Large intestine (tissue), 3 donors: ENCODE results near the gene WNT8B. TPM values are rescaled to one million over a fixed set of nuclear protein-coding genes. Genes with fewer than 3 reads are reported as not detected.
A peak's percentile ranks its signal among the peaks of the same experiment; 100 is the strongest.

Source experiments
- DNase-seq, 2 donors: peaks; one replicate each; pipeline versions ENCODE4 v3.0.0 to v3.0.0-alpha.2; 2013
- H3K27ac ChIP-seq: one replicate; pipeline ENCODE4 v1.5.1; 2013; ENCODE audit warnings: low read length
- H3K27me3 ChIP-seq: 2 replicates; pipeline ENCODE4 v1.6.1; 2013; ENCODE audit warnings: low read length; ENCODE audit not compliant: control insufficient read depth, insufficient read depth
- H3K36me3 ChIP-seq: 2 replicates; pipeline ENCODE4 v1.6.1; 2013; ENCODE audit warnings: low read length; ENCODE audit not compliant: control insufficient read depth, insufficient read depth
- H3K4me1 ChIP-seq: one replicate; pipeline ENCODE4 v1.6.1; 2013; ENCODE audit warnings: low read length; ENCODE audit not compliant: control insufficient read depth, insufficient read depth
- H3K4me3 ChIP-seq: one replicate; pipeline ENCODE4 v1.5.1; 2013; ENCODE audit warnings: low read length
- H3K9me3 ChIP-seq: one replicate; pipeline ENCODE4 v1.6.1; 2013; ENCODE audit warnings: mild to moderate bottlenecking, low read depth, low read length, moderate library complexity; ENCODE audit not compliant: control insufficient read depth
- WGBS: methylation state at CpG from one replicate; pipeline ENCODE4 v1.1.5; 2013; ENCODE audit warnings: low lambda C conversion rate; ENCODE audit not compliant: insufficient coverage; 5-methylcytosine and 5-hydroxymethylcytosine counted together
- polyA plus RNA-seq: library from polyadenylated mRNA; unstranded; fragments of 120-200 nt; gene quantifications from one replicate; pipeline ENCODE4 v1.2.1, GENCODE V29; 2013

WNT8B gene
- polyA plus RNA-seq, 1 donor: 0.09 TPM

- H3K4me1 ChIP-seq: no peaks in the 10 kb centered on the region
- no peaks in the 10 kb centered on the region for H3K27me3 ChIP-seq
- no peaks in the 10 kb centered on the region for H3K9me3 ChIP-seq
- WGBS: no CpG with 5 or more reads among the region's 1 CpG
- H3K27ac ChIP-seq: no peak overlapping the region
- no peak for DNase-seq
- H3K36me3 ChIP-seq: peaks cover 47% of the 10 kb centered on the region
- no peak overlapping the region for H3K4me3 ChIP-seq
Observed at GRCh38 chr10:100502926-100503494, 40.2 kb downstream of the WNT8B start.

DNA sequence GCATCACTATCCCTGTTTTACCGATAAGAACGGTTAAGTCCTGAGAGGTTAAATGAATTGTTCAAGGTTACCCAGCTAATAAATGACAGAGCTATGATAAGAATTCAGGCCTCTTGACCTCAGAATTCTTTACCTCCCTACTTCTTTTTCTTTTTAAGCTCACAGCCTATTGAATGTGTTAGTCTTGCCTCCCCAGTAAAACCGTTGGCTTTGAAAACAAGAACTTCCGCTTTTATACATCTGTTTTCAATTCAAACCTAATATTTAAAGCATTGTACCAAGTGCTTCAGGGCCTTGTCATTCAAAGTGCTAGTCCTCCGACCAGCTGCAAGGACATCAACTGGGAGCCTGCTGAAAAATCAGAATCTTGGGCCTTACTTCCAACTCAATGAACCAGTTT lies 41.3 kb downstream of the WNT8B start:
- no CpG with 5 or more reads among the region's 5 CpGs for WGBS

GRCh38 chr10:100505164-100505563 lies 42.4 kb downstream of the WNT8B start:
- peaks cover 31% of the 10 kb centered on the region for H3K36me3 ChIP-seq
- no peak overlapping the region for H3K27ac ChIP-seq
- H3K9me3 ChIP-seq: no peaks in the 10 kb centered on the region
- no peaks in the 10 kb centered on the region for H3K4me1 ChIP-seq
- no CpG with 5 or more reads among the region's 2 CpGs for WGBS
- H3K27me3 ChIP-seq: no peaks in the 10 kb centered on the region
- no peak overlapping the region for H3K4me3 ChIP-seq
- DNase-seq: no peak

More for the DNA sequence above, 41.3 kb downstream of the WNT8B start:
- H3K36me3 ChIP-seq: peaks cover 41% of the 10 kb centered on the region
- H3K27me3 ChIP-seq: no peaks in the 10 kb centered on the region
- H3K4me3 ChIP-seq: no peak overlapping the region
- no peaks in the 10 kb centered on the region for H3K4me1 ChIP-seq
- H3K27ac ChIP-seq: no peak overlapping the region
- no peak for DNase-seq
- H3K9me3 ChIP-seq: no peaks in the 10 kb centered on the region

DNA sequence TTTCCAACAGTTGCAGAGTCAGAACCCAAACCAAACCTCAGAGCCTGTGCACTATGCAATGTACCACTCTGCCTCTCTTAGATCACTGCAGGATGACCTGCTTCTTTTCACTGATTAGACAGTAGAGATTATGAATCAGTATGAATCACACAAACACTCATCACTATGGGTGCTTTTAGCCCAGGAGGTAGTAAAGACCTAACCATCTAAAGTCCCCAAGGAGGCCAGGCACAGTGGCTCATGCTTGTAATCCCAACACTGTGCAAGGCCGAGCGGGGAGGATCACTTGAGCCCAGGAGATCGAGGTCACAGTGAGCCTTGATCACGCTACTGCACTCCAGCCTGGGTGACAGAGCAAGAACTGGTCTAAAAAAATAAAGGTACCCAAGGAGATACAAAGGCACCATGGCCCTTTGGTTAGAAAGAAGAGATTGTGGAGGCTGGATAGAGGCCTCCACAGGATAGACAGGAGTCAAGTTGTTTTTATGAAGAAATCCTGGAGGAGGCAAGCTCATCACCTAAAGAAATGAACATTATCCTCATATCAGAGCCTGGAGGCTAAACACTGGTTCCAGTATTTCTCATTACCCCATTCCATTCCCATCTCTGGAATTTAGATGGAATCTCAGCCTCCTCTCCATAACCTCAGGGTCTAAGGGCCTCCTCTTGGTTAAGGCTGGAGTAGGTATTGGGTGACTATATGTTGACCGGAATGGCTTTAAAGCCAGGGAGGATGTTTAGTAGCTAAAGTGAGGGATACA lies 44.0 kb downstream of the WNT8B start:
- Histone ChIP-seq H3K27ac (no peak overlapping the region), H3K4me1 (no peaks in the 10 kb centered on the region), H3K9me3 (no peaks in the 10 kb centered on the region), H3K36me3 (peaks cover 23% of the 10 kb centered on the region), H3K27me3 (no peaks in the 10 kb centered on the region), H3K4me3 (no peak overlapping the region)
- DNase-seq: no peak
- WGBS: 80% methylated on average over 1 of the region's 5 CpGs

DNA sequence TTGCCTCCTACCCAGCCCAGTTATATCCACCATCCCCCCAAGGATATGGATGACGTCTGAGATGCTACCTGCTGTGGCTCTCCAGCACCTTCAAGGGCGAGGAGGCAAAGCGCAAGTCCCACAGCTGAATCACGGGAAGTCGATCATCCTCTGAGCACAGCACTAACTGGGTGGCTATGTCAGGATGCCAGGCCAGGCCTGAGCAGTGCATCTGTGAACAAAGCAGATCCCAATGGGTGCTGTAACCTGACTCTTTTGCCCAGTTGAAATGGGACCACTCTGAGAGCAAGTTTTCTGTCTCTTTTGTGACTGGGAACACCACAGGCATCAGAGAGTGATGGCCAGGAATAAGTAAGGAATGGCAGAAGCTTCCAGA lies 44.5 kb downstream of the WNT8B start:
- no peak for DNase-seq
- Histone ChIP-seq H3K9me3 (no peaks in the 10 kb centered on the region), H3K27ac (no peak overlapping the region), H3K4me1 (no peaks in the 10 kb centered on the region), H3K27me3 (no peaks in the 10 kb centered on the region), H3K36me3 (peaks cover 20% of the 10 kb centered on the region), H3K4me3 (no peak overlapping the region)
- WGBS: no CpG with 5 or more reads among the region's 5 CpGs

- Histone ChIP-seq H3K36me3 (peaks cover 20% of the 10 kb centered on the region), H3K27ac (no peak overlapping the region), H3K4me1 (no peaks in the 10 kb centered on the region), H3K9me3 (no peaks in the 10 kb centered on the region), H3K4me3 (no peak overlapping the region), H3K27me3 (no peaks in the 10 kb centered on the region)
- 60% methylated on average over 1 of the region's 1 CpG for WGBS
- no peak for DNase-seq
Observed at GRCh38 chr10:100508266-100508665, 45.5 kb downstream of the WNT8B start.

DNA sequence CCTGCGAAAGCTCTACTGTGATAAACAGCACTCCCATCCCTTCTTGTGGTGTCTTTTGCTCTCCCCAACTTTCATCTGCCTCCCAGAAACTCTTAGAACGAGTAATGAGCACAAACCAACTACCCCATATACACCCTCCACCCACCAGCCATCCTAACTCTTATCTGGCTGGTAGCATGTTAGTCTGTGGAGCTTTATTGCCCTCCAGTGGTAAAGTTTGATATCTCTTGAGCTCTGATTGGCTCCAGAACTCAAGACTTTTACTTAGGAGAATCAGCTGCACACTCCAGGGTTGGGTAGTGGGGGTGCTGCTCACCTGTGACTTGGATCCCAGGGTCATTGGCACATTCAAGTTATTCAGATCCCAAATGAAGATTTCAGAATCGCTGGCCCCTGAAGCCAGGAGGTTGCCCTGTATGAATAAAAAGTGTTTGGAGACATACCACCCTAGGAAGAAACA lies 45.9 kb downstream of the WNT8B start:
- H3K4me1 ChIP-seq: no peaks in the 10 kb centered on the region
- peak in 1 of 2 donors; percentile 39 for DNase-seq
- no peak overlapping the region for H3K27ac ChIP-seq
- WGBS: no CpG with 5 or more reads among the region's 3 CpGs
- H3K4me3 ChIP-seq: no peak overlapping the region
- no peaks in the 10 kb centered on the region for H3K27me3 ChIP-seq
- H3K9me3 ChIP-seq: no peaks in the 10 kb centered on the region
- H3K36me3 ChIP-seq: peaks cover 20% of the 10 kb centered on the region

DNA sequence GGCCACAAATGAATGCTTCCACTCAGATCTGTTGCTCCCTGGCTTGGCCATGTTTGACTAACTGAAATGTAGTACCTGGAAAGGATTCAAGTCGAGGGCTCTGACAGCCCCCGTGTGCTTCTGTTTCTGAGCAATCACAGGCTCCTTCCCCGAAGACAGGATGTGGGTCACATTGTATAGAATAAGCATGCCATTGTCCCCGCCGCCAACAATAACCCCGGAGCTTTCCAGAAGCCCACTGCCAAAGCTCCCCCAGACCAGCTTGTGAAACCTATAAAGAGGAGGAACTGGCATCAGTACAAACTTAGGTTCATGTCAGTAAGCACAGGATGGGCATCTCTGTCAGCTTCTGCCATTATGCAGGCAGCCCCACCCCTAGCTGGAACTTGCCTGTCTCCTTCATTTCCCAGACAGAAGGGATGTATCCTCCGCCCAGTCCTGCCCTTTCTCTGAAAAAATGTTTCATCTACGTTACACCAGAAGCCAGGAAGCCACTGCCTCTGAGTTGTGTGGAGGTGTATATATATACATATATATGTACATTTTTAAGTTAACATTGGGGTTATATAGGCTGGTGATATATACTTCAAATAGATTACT lies 46.5 kb downstream of the WNT8B start:
- Histone ChIP-seq H3K4me3 (no peak overlapping the region), H3K36me3 (peaks cover 20% of the 10 kb centered on the region), H3K27me3 (no peaks in the 10 kb centered on the region), H3K27ac (no peak overlapping the region), H3K4me1 (no peaks in the 10 kb centered on the region), H3K9me3 (no peaks in the 10 kb centered on the region)
- DNase-seq: no peak
- no CpG with 5 or more reads among the region's 8 CpGs for WGBS

GRCh38 chr10:100510533-100511308 lies 47.9 kb downstream of the WNT8B start:
- DNase-seq: no peak
- WGBS: 86% methylated on average over 1 of the region's 7 CpGs
- Histone ChIP-seq H3K4me3 (no peak overlapping the region), H3K27ac (no peak overlapping the region), H3K27me3 (no peaks in the 10 kb centered on the region), H3K4me1 (no peaks in the 10 kb centered on the region), H3K36me3 (peaks cover 12% of the 10 kb centered on the region), H3K9me3 (no peaks in the 10 kb centered on the region)

- no peaks in the 10 kb centered on the region for H3K36me3 ChIP-seq
- peaks cover 16% of the 10 kb centered on the region for H3K27me3 ChIP-seq
- no CpG with 5 or more reads among the region's 3 CpGs for WGBS
- H3K4me3 ChIP-seq: no peak overlapping the region
- H3K4me1 ChIP-seq: peaks cover 6% of the 10 kb centered on the region
- no peaks in the 10 kb centered on the region for H3K9me3 ChIP-seq
- no peak overlapping the region for H3K27ac ChIP-seq
- peak in 1 of 2 donors; percentile 28 for DNase-seq
Observed at GRCh38 chr10:100515612-100516011, 52.8 kb downstream of the WNT8B start.
